Stomach smooth muscle (tissue), 2 donors: ENCODE measurements around the gene DSG3.

Experiments
- H3K27ac ChIP-seq: one replicate; pipeline ENCODE4 v1.7.0; 2013; ENCODE audit warnings: mild to moderate bottlenecking, low read length, inconsistent platforms
- H3K27me3 ChIP-seq, 2 donors: one replicate each; pipeline ENCODE4 v1.7.0; 2013; ENCODE audit warnings: low read length in 2 of 2; ENCODE audit not compliant: insufficient read depth in 2 of 2, control insufficient read depth in 1 of 2
- H3K36me3 ChIP-seq, 2 donors: one replicate each; pipeline ENCODE4 v1.7.0; 2013; ENCODE audit warnings: low read length in 2 of 2; ENCODE audit not compliant: control insufficient read depth in 2 of 2, insufficient read depth in 2 of 2
- H3K4me1 ChIP-seq: one replicate; pipeline ENCODE4 v1.7.0; 2013; ENCODE audit warnings: low read length; ENCODE audit not compliant: control insufficient read depth, insufficient read depth
- H3K4me3 ChIP-seq, 2 donors: one replicate each; pipeline ENCODE4 v1.7.0; 2013; ENCODE audit warnings: low read length in 2 of 2
- H3K9ac ChIP-seq, 2 donors: one replicate each; pipeline ENCODE4 v1.7.0; 2013; ENCODE audit warnings: low read length in 2 of 2, mild to moderate bottlenecking in 1 of 2
- H3K9me3 ChIP-seq, 2 donors: one replicate each; pipeline ENCODE4 v1.7.0; 2013; ENCODE audit warnings: low read length in 2 of 2; ENCODE audit not compliant: control insufficient read depth in 2 of 2
- donor health status: healthy.
- donor health status: Pancreatic carcinoma.

DSG3 gene

GRCh38 chr18:31413137-31413536 is 34.4 kb upstream of the DSG3 start:
- no peaks in the 10 kb centered on the region for H3K36me3 ChIP-seq
- H3K27me3 ChIP-seq = no peaks in the 10 kb centered on the region
- no peak overlapping the region for H3K4me3 ChIP-seq
- no peaks in the 10 kb centered on the region for H3K4me1 ChIP-seq
- no peak overlapping the region for H3K27ac ChIP-seq
- H3K9me3 ChIP-seq = peaks cover 0 to 4% of the 10 kb centered on the region in 2 donors
- H3K9ac ChIP-seq = no peak overlapping the region

- peaks cover 0 to 4% of the 10 kb centered on the region in 2 donors for H3K9me3 ChIP-seq
- H3K27me3 ChIP-seq = no peaks in the 10 kb centered on the region
- no peak overlapping the region for H3K9ac ChIP-seq
- H3K4me3 ChIP-seq = no peak overlapping the region
- no peaks in the 10 kb centered on the region for H3K36me3 ChIP-seq
- no peak overlapping the region for H3K27ac ChIP-seq
- H3K4me1 ChIP-seq = no peaks in the 10 kb centered on the region
Measured at GRCh38 chr18:31417850-31418249, 29.7 kb upstream of the DSG3 start.

GRCh38 chr18:31419457-31419932 is 28.0 kb upstream of the DSG3 start:
- H3K27me3 ChIP-seq = no peaks in the 10 kb centered on the region
- peaks cover 0 to 4% of the 10 kb centered on the region in 2 donors for H3K9me3 ChIP-seq
- no peak overlapping the region for H3K9ac ChIP-seq
- H3K4me1 ChIP-seq = no peaks in the 10 kb centered on the region
- no peaks in the 10 kb centered on the region for H3K36me3 ChIP-seq
- H3K4me3 ChIP-seq = no peak overlapping the region
- no peak overlapping the region for H3K27ac ChIP-seq

- Histone ChIP-seq H3K36me3 (no peaks in the 10 kb centered on the region), H3K27me3 (no peaks in the 10 kb centered on the region), H3K4me1 (no peaks in the 10 kb centered on the region), H3K4me3 (no peak overlapping the region), H3K9me3 (peaks cover 0 to 4% of the 10 kb centered on the region in 2 donors), H3K27ac (no peak overlapping the region), H3K9ac (no peak overlapping the region)
Measured at GRCh38 chr18:31420032-31420431, 27.5 kb upstream of the DSG3 start.

- H3K4me3 ChIP-seq = no peak overlapping the region
- H3K9me3 ChIP-seq = peaks cover 0 to under 1% of the 10 kb centered on the region in 2 donors
- no peaks in the 10 kb centered on the region for H3K27me3 ChIP-seq
- H3K36me3 ChIP-seq = no peaks in the 10 kb centered on the region
- no peak overlapping the region for H3K9ac ChIP-seq
- H3K27ac ChIP-seq = no peak overlapping the region
- H3K4me1 ChIP-seq = no peaks in the 10 kb centered on the region
Measured at GRCh38 chr18:31420524-31420923, 27.0 kb upstream of the DSG3 start.

- H3K27ac ChIP-seq = no peak overlapping the region
- no peak overlapping the region for H3K9ac ChIP-seq
- no peaks in the 10 kb centered on the region for H3K36me3 ChIP-seq
- no peaks in the 10 kb centered on the region for H3K9me3 ChIP-seq
- H3K27me3 ChIP-seq = no peaks in the 10 kb centered on the region
- H3K4me3 ChIP-seq = no peak overlapping the region
- no peaks in the 10 kb centered on the region for H3K4me1 ChIP-seq
Measured at GRCh38 chr18:31424383-31424988, 23.1 kb upstream of the DSG3 start.

- Histone ChIP-seq H3K9ac (no peak overlapping the region), H3K9me3 (no peaks in the 10 kb centered on the region), H3K27ac (no peak overlapping the region), H3K4me3 (no peak overlapping the region), H3K36me3 (no peaks in the 10 kb centered on the region), H3K4me1 (no peaks in the 10 kb centered on the region), H3K27me3 (no peaks in the 10 kb centered on the region)
Measured at GRCh38 chr18:31426021-31426420, 21.5 kb upstream of the DSG3 start.

GRCh38 chr18:31426871-31427406 is 20.6 kb upstream of the DSG3 start:
- Histone ChIP-seq H3K9me3 (no peaks in the 10 kb centered on the region), H3K27ac (no peak overlapping the region), H3K27me3 (no peaks in the 10 kb centered on the region), H3K4me1 (no peaks in the 10 kb centered on the region), H3K36me3 (no peaks in the 10 kb centered on the region), H3K9ac (no peak overlapping the region), H3K4me3 (no peak overlapping the region)

- Histone ChIP-seq H3K4me1 (no peaks in the 10 kb centered on the region), H3K27me3 (no peaks in the 10 kb centered on the region), H3K27ac (no peak overlapping the region), H3K9me3 (no peaks in the 10 kb centered on the region), H3K4me3 (no peak overlapping the region), H3K9ac (no peak overlapping the region), H3K36me3 (no peaks in the 10 kb centered on the region)
Measured at GRCh38 chr18:31428211-31428610, 19.3 kb upstream of the DSG3 start.

- Histone ChIP-seq H3K9ac (no peak overlapping the region), H3K4me3 (no peak overlapping the region), H3K27ac (no peak overlapping the region), H3K9me3 (no peaks in the 10 kb centered on the region), H3K4me1 (no peaks in the 10 kb centered on the region), H3K27me3 (no peaks in the 10 kb centered on the region), H3K36me3 (no peaks in the 10 kb centered on the region)
Measured at GRCh38 chr18:31429623-31430022, 17.9 kb upstream of the DSG3 start.

GRCh38 chr18:31430072-31430471 is 17.5 kb upstream of the DSG3 start:
- Histone ChIP-seq H3K36me3 (no peaks in the 10 kb centered on the region), H3K4me3 (no peak overlapping the region), H3K9me3 (no peaks in the 10 kb centered on the region), H3K9ac (no peak overlapping the region), H3K27me3 (no peaks in the 10 kb centered on the region), H3K4me1 (no peaks in the 10 kb centered on the region), H3K27ac (no peak overlapping the region)
